Measurements from ENCODE around the gene C3orf22.
A peak's percentile ranks its signal among the peaks of the same experiment; 100 is the strongest.

The C3orf22 gene

GRCh38 chr3:126514161-126514560, 44.6 kb downstream of the C3orf22 start:
- no peak overlapping the region for H2BK120ac ChIP-seq (ENCODE audit: low read depth, low read length)
- no peak overlapping the region for H3K9ac ChIP-seq (ENCODE audit: low read length)
- H3K79me1 ChIP-seq (replicated peaks; ENCODE audit: low read length, poor library complexity, severe bottlenecking), result no peaks in the 10 kb centered on the region
- 80% methylated on average over 11 of the region's 11 CpGs for WGBS
- no peak overlapping the region for H3K27ac ChIP-seq (ENCODE audit: low read length, poor library complexity, severe bottlenecking)
- no peak overlapping the region for H3K18ac ChIP-seq (ENCODE audit: low read depth in 1 of 2, low read length in 2 of 2)
- H3K4me2 ChIP-seq (ENCODE audit: low read length, poor library complexity, severe bottlenecking), result no peak overlapping the region
- no peak overlapping the region for H4K8ac ChIP-seq (ENCODE audit: low read length)
- no peak for DNase-seq
- H2AFZ ChIP-seq (ENCODE audit: low read depth, low read length), result no peak overlapping the region
- H3K4ac ChIP-seq (ENCODE audit: low read depth in 1 of 2, low read length in 2 of 2), result no peak overlapping the region
- H3K36me3 ChIP-seq (ENCODE audit: control insufficient read depth in 1 of 2, insufficient read depth in 2 of 2, low read depth in 1 of 2, low read length in 2 of 2), result no peaks in the 10 kb centered on the region
- no peaks in the 10 kb centered on the region for H3K9me3 ChIP-seq (ENCODE audit: control insufficient read depth, low read length)
- no peak overlapping the region for H2AK5ac ChIP-seq (ENCODE audit: low read length, severe bottlenecking)
- peaks cover 32 to 43% of the 10 kb centered on the region in 2 experiments for H3K27me3 ChIP-seq (ENCODE audit: control insufficient read depth in 1 of 2, insufficient read depth in 1 of 2, low read length in 2 of 2)
- no peak overlapping the region for H3K4me3 ChIP-seq (ENCODE audit: insufficient read depth in 1 of 2, low read depth in 1 of 2, low read length in 2 of 2)
- no peak overlapping the region for H3K14ac ChIP-seq (ENCODE audit: low read length in 2 of 2)
- peaks cover 2% of the 10 kb centered on the region for H3K4me1 ChIP-seq (ENCODE audit: control insufficient read depth, insufficient read depth, low read depth, low read length)
- H2BK15ac ChIP-seq (ENCODE audit: low read depth, poor library complexity, severe bottlenecking), result no peak overlapping the region
- H2BK12ac ChIP-seq (ENCODE audit: low read length in 2 of 2), result no peak overlapping the region
- H3K23ac ChIP-seq (ENCODE audit: low read length in 2 of 2), result no peak overlapping the region
- no peak overlapping the region for H4K91ac ChIP-seq (ENCODE audit: low read length)
- H2BK5ac ChIP-seq (ENCODE audit: low read depth, low read length, poor library complexity, severe bottlenecking), result no peak overlapping the region

GRCh38 chr3:126512916-126513650, 45.6 kb downstream of the C3orf22 start:
- H3K14ac ChIP-seq (ENCODE audit: low read length in 2 of 2), result no peak overlapping the region
- H3K9ac ChIP-seq (ENCODE audit: low read length), result no peak overlapping the region
- H2BK12ac ChIP-seq (ENCODE audit: low read length in 2 of 2), result no peak overlapping the region
- no peak overlapping the region for H3K18ac ChIP-seq (ENCODE audit: low read depth in 1 of 2, low read length in 2 of 2)
- 86% methylated on average over 12 of the region's 12 CpGs for WGBS
- no peak overlapping the region for H3K23ac ChIP-seq (ENCODE audit: low read length in 2 of 2)
- H2AFZ ChIP-seq (ENCODE audit: low read depth, low read length), result no peak overlapping the region
- H3K36me3 ChIP-seq (ENCODE audit: control insufficient read depth in 1 of 2, insufficient read depth in 2 of 2, low read depth in 1 of 2, low read length in 2 of 2), result no peaks in the 10 kb centered on the region
- no peak overlapping the region for H3K4me3 ChIP-seq (ENCODE audit: insufficient read depth in 1 of 2, low read depth in 1 of 2, low read length in 2 of 2)
- H3K27ac ChIP-seq (ENCODE audit: low read length, poor library complexity, severe bottlenecking), result no peak overlapping the region
- H3K9me3 ChIP-seq (ENCODE audit: control insufficient read depth, low read length), result no peaks in the 10 kb centered on the region
- H2BK15ac ChIP-seq (ENCODE audit: low read depth, poor library complexity, severe bottlenecking), result no peak overlapping the region
- no peak for DNase-seq
- no peak overlapping the region for H3K4me2 ChIP-seq (ENCODE audit: low read length, poor library complexity, severe bottlenecking)
- no peak overlapping the region for H2BK5ac ChIP-seq (ENCODE audit: low read depth, low read length, poor library complexity, severe bottlenecking)
- H4K91ac ChIP-seq (ENCODE audit: low read length), result peak overlapping the region; percentile 25
- H3K4me1 ChIP-seq (ENCODE audit: control insufficient read depth, insufficient read depth, low read depth, low read length), result peaks cover 4% of the 10 kb centered on the region
- peaks cover 22 to 34% of the 10 kb centered on the region in 2 experiments for H3K27me3 ChIP-seq (ENCODE audit: control insufficient read depth in 1 of 2, insufficient read depth in 1 of 2, low read length in 2 of 2)
- no peaks in the 10 kb centered on the region for H3K79me1 ChIP-seq (replicated peaks; ENCODE audit: low read length, poor library complexity, severe bottlenecking)
- no peak overlapping the region for H4K8ac ChIP-seq (ENCODE audit: low read length)
- H2AK5ac ChIP-seq (ENCODE audit: low read length, severe bottlenecking), result no peak overlapping the region
- H3K4ac ChIP-seq (ENCODE audit: low read depth in 1 of 2, low read length in 2 of 2), result no peak overlapping the region
- no peak overlapping the region for H2BK120ac ChIP-seq (ENCODE audit: low read depth, low read length)

- H3K4ac ChIP-seq (ENCODE audit: low read depth in 1 of 2, low read length in 2 of 2), result no peak overlapping the region
- no peak overlapping the region for H2BK12ac ChIP-seq (ENCODE audit: low read length in 2 of 2)
- DNase-seq, result no peak
- H4K91ac ChIP-seq (ENCODE audit: low read length), result no peak overlapping the region
- no peak overlapping the region for H2BK120ac ChIP-seq (ENCODE audit: low read depth, low read length)
- no peaks in the 10 kb centered on the region for H3K9me3 ChIP-seq (ENCODE audit: control insufficient read depth, low read length)
- H3K18ac ChIP-seq (ENCODE audit: low read depth in 1 of 2, low read length in 2 of 2), result no peak overlapping the region
- WGBS, result 74% methylated on average over 7 of the region's 7 CpGs
- no peak overlapping the region for H2AK5ac ChIP-seq (ENCODE audit: low read length, severe bottlenecking)
- no peak overlapping the region for H2BK5ac ChIP-seq (ENCODE audit: low read depth, low read length, poor library complexity, severe bottlenecking)
- no peak overlapping the region for H3K4me2 ChIP-seq (ENCODE audit: low read length, poor library complexity, severe bottlenecking)
- no peak overlapping the region for H3K4me3 ChIP-seq (ENCODE audit: insufficient read depth in 1 of 2, low read depth in 1 of 2, low read length in 2 of 2)
- peak overlapping the region in 1 of 2 experiments; percentile 4 for H3K14ac ChIP-seq (ENCODE audit: low read length in 2 of 2)
- no peak overlapping the region for H3K9ac ChIP-seq (ENCODE audit: low read length)
- H3K36me3 ChIP-seq (ENCODE audit: control insufficient read depth in 1 of 2, insufficient read depth in 2 of 2, low read depth in 1 of 2, low read length in 2 of 2), result no peaks in the 10 kb centered on the region
- H3K27me3 ChIP-seq (ENCODE audit: control insufficient read depth in 1 of 2, insufficient read depth in 1 of 2, low read length in 2 of 2), result peaks cover 21 to 27% of the 10 kb centered on the region in 2 experiments
- no peak overlapping the region for H2BK15ac ChIP-seq (ENCODE audit: low read depth, poor library complexity, severe bottlenecking)
- no peak overlapping the region for H4K8ac ChIP-seq (ENCODE audit: low read length)
- H3K79me1 ChIP-seq (replicated peaks; ENCODE audit: low read length, poor library complexity, severe bottlenecking), result no peaks in the 10 kb centered on the region
- H3K27ac ChIP-seq (ENCODE audit: low read length, poor library complexity, severe bottlenecking), result no peak overlapping the region
- H3K23ac ChIP-seq (ENCODE audit: low read length in 2 of 2), result no peak overlapping the region
- peaks cover 4% of the 10 kb centered on the region for H3K4me1 ChIP-seq (ENCODE audit: control insufficient read depth, insufficient read depth, low read depth, low read length)
- no peak overlapping the region for H2AFZ ChIP-seq (ENCODE audit: low read depth, low read length)
Measured at GRCh38 chr3:126512026-126512425, 46.7 kb downstream of the C3orf22 start.

- Histone ChIP-seq H2BK120ac (ENCODE audit: low read depth, low read length) (no peak overlapping the region), H3K23ac (ENCODE audit: low read length in 2 of 2) (no peak overlapping the region), H3K9me3 (ENCODE audit: control insufficient read depth, low read length) (no peaks in the 10 kb centered on the region), H2AFZ (ENCODE audit: low read depth, low read length) (no peak overlapping the region), H3K4me2 (ENCODE audit: low read length, poor library complexity, severe bottlenecking) (no peak overlapping the region), H2BK15ac (ENCODE audit: low read depth, poor library complexity, severe bottlenecking) (no peak overlapping the region), H3K9ac (ENCODE audit: low read length) (no peak overlapping the region), H3K4me3 (ENCODE audit: insufficient read depth in 1 of 2, low read depth in 1 of 2, low read length in 2 of 2) (no peak overlapping the region), H3K27me3 (ENCODE audit: control insufficient read depth in 1 of 2, insufficient read depth in 1 of 2, low read length in 2 of 2) (peaks cover 21 to 30% of the 10 kb centered on the region in 2 experiments), H3K79me1 (replicated peaks; ENCODE audit: low read length, poor library complexity, severe bottlenecking) (no peaks in the 10 kb centered on the region), H4K8ac (ENCODE audit: low read length) (no peak overlapping the region), H3K14ac (ENCODE audit: low read length in 2 of 2) (no peak overlapping the region), H3K27ac (ENCODE audit: low read length, poor library complexity, severe bottlenecking) (no peak overlapping the region), H3K4me1 (ENCODE audit: control insufficient read depth, insufficient read depth, low read depth, low read length) (peaks cover 4% of the 10 kb centered on the region), H3K4ac (ENCODE audit: low read depth in 1 of 2, low read length in 2 of 2) (no peak overlapping the region), H3K36me3 (ENCODE audit: control insufficient read depth in 1 of 2, insufficient read depth in 2 of 2, low read depth in 1 of 2, low read length in 2 of 2) (no peaks in the 10 kb centered on the region), H2BK12ac (ENCODE audit: low read length in 2 of 2) (no peak overlapping the region), H2AK5ac (ENCODE audit: low read length, severe bottlenecking) (no peak overlapping the region), H3K18ac (ENCODE audit: low read depth in 1 of 2, low read length in 2 of 2) (no peak overlapping the region), H4K91ac (ENCODE audit: low read length) (no peak overlapping the region), H2BK5ac (ENCODE audit: low read depth, low read length, poor library complexity, severe bottlenecking) (no peak overlapping the region)
- 85% methylated on average over 2 of the region's 7 CpGs for WGBS
- DNase-seq, result no peak
Measured at GRCh38 chr3:126511291-126511690, 47.4 kb downstream of the C3orf22 start.
